IMR-90 (cell line): ENCODE data around the gene ZNF48. TPM values are rescaled to one million over a fixed set of nuclear protein-coding genes. Genes with fewer than 3 reads are reported as not detected.

ENCODE experiments used
- ATAC-seq: fragments of 200-7000 bp; cut with Tn5 transposase; 2 replicates; pipeline ENCODE4 v1.9.1; 2020; ENCODE audit warnings: low read depth, mild to moderate bottlenecking, moderate library complexity
- BruUV-seq: library from RNA; stranded (reverse); fragments of 400-500 nt; replicated peaks from 2 replicates; lab custom pipeline; 2021; lab: Mats Ljungman, UMichigan
- CTCF ChIA-PET: fragments of 300-600 bp; formaldehyde crosslinking; extraction: SDS; loops from one replicate; lab custom pipeline; 2021; ENCODE audit warnings: antibody characterized with exemption; lab: Yijun Ruan, JAX
- POLR2A ChIA-PET: fragments of 300-600 bp; sonication (Branson Sonifier 250); formaldehyde crosslinking; loops from one replicate; lab custom pipeline; 2022; ENCODE audit warnings: antibody characterized with exemption; ENCODE audit not compliant: unreplicated experiment; lab: Charles Lee
- DNase-seq: peaks from one replicate; pipeline ENCODE4 v3.0.0; 2013
- H2AFZ ChIP-seq: replicated peaks from 2 replicates; pipeline ENCODE3; 2013; ENCODE audit warnings: low read length, mild to moderate bottlenecking; ENCODE audit not compliant: poor library complexity
- H2AK5ac ChIP-seq: 2 replicates; pipeline ENCODE4 v1.6.1; 2013; ENCODE audit warnings: low read depth, low read length, inconsistent platforms
- H2AK9ac ChIP-seq: replicated peaks from 2 replicates; pipeline ENCODE3; 2013; ENCODE audit warnings: mild to moderate bottlenecking, low read depth, low read length, moderate library complexity; ENCODE audit not compliant: poor library complexity
- H2BK120ac ChIP-seq: 2 replicates; pipeline ENCODE4 v1.6.1; 2013; ENCODE audit warnings: low read depth, low read length, inconsistent platforms
- H2BK15ac ChIP-seq: 3 replicates; pipeline ENCODE4 v1.6.1; 2013; ENCODE audit warnings: low read depth, low read length, inconsistent platforms
- H2BK20ac ChIP-seq: 2 replicates; pipeline ENCODE4 v1.6.1; 2013; ENCODE audit warnings: low read depth, mild to moderate bottlenecking, inconsistent platforms, low read length, moderate library complexity
- H2BK5ac ChIP-seq: 2 replicates; pipeline ENCODE4 v1.6.1; 2013; ENCODE audit warnings: mild to moderate bottlenecking, low read depth, low read length, inconsistent platforms; ENCODE audit not compliant: poor library complexity, severe bottlenecking
- H3K14ac ChIP-seq: replicated peaks from 2 replicates; pipeline ENCODE4 v1.6.1; 2013; ENCODE audit warnings: low read depth, low read length, inconsistent platforms
- H3K18ac ChIP-seq: 2 replicates; pipeline ENCODE4 v1.6.1; 2013; ENCODE audit warnings: low read depth, low read length, control low read depth
- H3K23ac ChIP-seq: 2 replicates; pipeline ENCODE4 v1.6.1; 2013; ENCODE audit warnings: low read depth, low read length, inconsistent platforms
- H3K27ac ChIP-seq: 2 replicates; pipeline ENCODE4 v1.5.1; 2013; ENCODE audit warnings: mild to moderate bottlenecking, control low read depth, low read length; ENCODE audit not compliant: insufficient read depth
- H3K27me3 ChIP-seq: 2 replicates; pipeline ENCODE4 v1.6.1; 2013; ENCODE audit warnings: low read length; ENCODE audit not compliant: control insufficient read depth, insufficient read depth
- H3K36me3 ChIP-seq: 2 replicates; pipeline ENCODE4 v1.6.1; 2013; ENCODE audit warnings: low read length, mixed read lengths; ENCODE audit not compliant: control insufficient read depth, insufficient read depth
- H3K4ac ChIP-seq: 2 replicates; pipeline ENCODE4 v1.6.1; 2013; ENCODE audit warnings: low read depth, low read length, inconsistent platforms
- H3K4me1 ChIP-seq: 2 replicates; pipeline ENCODE4 v1.6.1; 2013; ENCODE audit warnings: low read length, mixed read lengths; ENCODE audit not compliant: control insufficient read depth, insufficient read depth
- H3K4me2 ChIP-seq: 2 replicates; pipeline ENCODE4 v1.6.1; 2013; ENCODE audit warnings: low read depth, mild to moderate bottlenecking, control low read depth, low read length, moderate library complexity
- H3K4me3 ChIP-seq: 2 replicates; pipeline ENCODE4 v1.5.1; 2013; ENCODE audit warnings: low read depth, mild to moderate bottlenecking, control low read depth, low read length, moderate library complexity; ENCODE audit not compliant: insufficient read depth
- H3K56ac ChIP-seq: 2 replicates; pipeline ENCODE4 v1.6.1; 2013; ENCODE audit warnings: low read length, inconsistent platforms; ENCODE audit not compliant: insufficient read depth; ENCODE audit errors: extremely low read depth
- H3K79me1 ChIP-seq, 2 experiments: 2 replicates each; pipeline ENCODE4 v1.6.1; 2013; ENCODE audit warnings: low read length in 2 of 2, inconsistent platforms in 1 of 2, low read depth in 1 of 2
- H3K9ac ChIP-seq: 2 replicates; pipeline ENCODE4 v1.6.1; 2013; ENCODE audit warnings: low read depth, low read length, control low read depth
- H3K9me1 ChIP-seq: 2 replicates; pipeline ENCODE4 v1.6.1; 2013; ENCODE audit warnings: low read length, inconsistent platforms; ENCODE audit not compliant: insufficient read depth
- H3K9me3 ChIP-seq: 2 replicates; pipeline ENCODE4 v1.6.1; 2013; ENCODE audit warnings: low read length; ENCODE audit not compliant: control insufficient read depth, insufficient read depth
- H4K20me1 ChIP-seq: 2 replicates; pipeline ENCODE4 v1.6.1; 2013; ENCODE audit warnings: low read length, inconsistent platforms; ENCODE audit not compliant: insufficient read depth
- H4K5ac ChIP-seq: 2 replicates; pipeline ENCODE4 v1.6.1; 2013; ENCODE audit warnings: mild to moderate bottlenecking, low read depth, low read length, control low read depth
- H4K8ac ChIP-seq, 2 experiments: 2 replicates each; pipeline ENCODE4 v1.6.1; 2013; ENCODE audit warnings: low read depth in 2 of 2, low read length in 2 of 2, control low read depth in 1 of 2, inconsistent platforms in 1 of 2
- H4K91ac ChIP-seq: 2 replicates; pipeline ENCODE4 v1.6.1; 2013; ENCODE audit warnings: low read depth, low read length, inconsistent platforms; ENCODE audit not compliant: insufficient read depth
- CEBPB ChIP-seq: IDR thresholded peaks from 2 replicates; pipeline ENCODE4 v1.6.1; 2012; ENCODE audit warnings: low read depth, low read length, improper control_type of control experiment
- FOS ChIP-seq: fragments of 150-350 bp; IDR thresholded peaks from 2 replicates; pipeline ENCODE4 v1.6.1; 2016; ENCODE audit warnings: low read depth, low read length
- MAZ ChIP-seq: IDR thresholded peaks from 2 replicates; pipeline ENCODE4 v1.6.1; 2012; ENCODE audit warnings: low read depth, mild to moderate bottlenecking, low read length, improper control_type of control experiment, moderate library complexity, borderline replicate concordance
- MXI1 ChIP-seq: IDR thresholded peaks from 2 replicates; pipeline ENCODE4 v1.6.1; 2012; ENCODE audit warnings: low read depth, mild to moderate bottlenecking, low read length, moderate library complexity, borderline replicate concordance
- RAD21 ChIP-seq: IDR thresholded peaks from 2 replicates; pipeline ENCODE4 v1.6.1; 2012; ENCODE audit warnings: low read length, improper control_type of control experiment
- RFX5 ChIP-seq: IDR thresholded peaks from 2 replicates; pipeline ENCODE4 v1.8.0; 2012; ENCODE audit warnings: low read depth, mild to moderate bottlenecking, low read length, moderate library complexity
- SMC3 ChIP-seq: fragments of 150-350 bp; IDR thresholded peaks from 2 replicates; pipeline ENCODE4 v1.6.1; 2016; ENCODE audit warnings: low read depth, mild to moderate bottlenecking, antibody characterized with exemption, low read length, moderate library complexity
- WGBS, 2 experiments: methylation state at CpG; one replicate each; pipeline versions ENCODE4 v1.1.5 to v1.1.7; 2013; ENCODE audit warnings: missing lambda C conversion rate in 2 of 2; ENCODE audit not compliant: insufficient read length in 1 of 2; ENCODE audit errors: extremely low coverage in 2 of 2; 5-methylcytosine and 5-hydroxymethylcytosine counted together
- dilution Hi-C: fragments of 300-500 bp; cut with HindIII; formaldehyde crosslinking; loops from one replicate; pipeline ENCODE4 v1.14.3; 2018; ENCODE audit warnings: low sequenced_read_pairs; ENCODE audit not compliant: unreplicated experiment
- in situ Hi-C: fragments of 300-500 bp; cut with MboI; formaldehyde crosslinking; loops from 3 replicates; pipeline ENCODE4 v1.14.3; 2019; ENCODE audit warnings: low sequenced_read_pairs, inconsistent platforms, mixed read lengths
- intact Hi-C: fragments of 100-400 bp; cut with micrococcal nuclease; formaldehyde crosslinking; loops from 2 replicates; pipeline ENCODE4 v1.10.0; 2022
- polyA plus RNA-seq, 3 experiments: library from polyadenylated mRNA; depleted of rRNA; stranded (reverse); fragments of >200 nt; gene quantifications; 2 replicates each; pipeline ENCODE4 v1.2.3, GENCODE V29; 2012; ENCODE audit warnings: low replicate concordance in 1 of 3
- total RNA-seq: library from RNA; depleted of rRNA; stranded (reverse); fragments of >200 nt; gene quantifications from 2 replicates; pipeline ENCODE4 v1.2.3, GENCODE V29; 2012
- TF ChIP-seq, protein P1 (sequence below): fragments of 150-350 bp; IDR thresholded peaks from 2 replicates; pipeline ENCODE4 v1.6.1; 2017; ENCODE audit warnings: mild to moderate bottlenecking, antibody characterized with exemption, low read length, low read depth
- TF ChIP-seq, protein P2 (sequence below): conservative IDR thresholded peaks from 2 replicates; pipeline ENCODE4 v1.5.1; 2012; ENCODE audit warnings: mild to moderate bottlenecking, low read depth, low read length, improper control_type of control experiment
- TF ChIP-seq, protein P3 (sequence below): fragments of 150-350 bp; IDR thresholded peaks from 2 replicates; pipeline ENCODE4 v1.6.1; 2016; ENCODE audit warnings: low read depth, mild to moderate bottlenecking, low read length, moderate library complexity, borderline replicate concordance

The ZNF48 gene
- total and polyA plus RNA-seq, 2 of the 4 experiments (the other 2 are of a cell fraction) = 5.8 to 6.6 TPM

DNA sequence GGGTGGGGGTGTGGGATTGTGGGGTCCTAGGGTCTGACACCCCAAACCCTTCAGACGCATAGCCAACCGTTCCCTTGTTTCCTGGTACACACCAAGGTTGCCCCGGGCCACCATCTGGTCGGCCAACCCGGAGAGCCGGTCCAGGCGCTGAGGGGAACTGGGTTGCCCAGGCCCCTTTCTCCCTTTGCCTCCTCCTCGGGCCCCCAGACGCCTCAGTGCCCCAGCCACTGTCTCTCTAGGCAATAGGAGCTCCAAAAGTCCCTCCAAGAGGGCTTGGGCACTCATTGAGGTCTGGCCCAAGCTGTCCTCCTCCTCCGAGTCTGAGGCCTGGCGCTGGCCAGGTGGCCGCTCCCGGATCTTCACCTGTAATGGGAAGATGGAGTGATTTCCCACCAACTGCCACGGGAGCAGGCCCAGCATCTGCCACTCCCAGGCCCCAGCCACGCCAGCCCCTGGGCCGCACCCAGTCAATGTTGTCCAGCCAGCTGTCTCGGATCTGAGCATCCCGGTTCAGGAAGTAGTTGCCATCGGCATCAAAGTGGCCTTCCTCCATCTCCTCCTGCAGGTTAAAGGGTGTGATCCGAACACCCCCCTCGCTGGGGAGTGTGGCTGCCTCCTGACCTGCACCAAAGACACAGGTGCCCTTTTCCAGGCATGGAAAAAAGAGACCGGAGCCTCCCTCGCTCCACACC is 41.6 kb upstream of the ZNF48 start (continued):
- no peak for TF ChIP-seq CEBPB

DNA sequence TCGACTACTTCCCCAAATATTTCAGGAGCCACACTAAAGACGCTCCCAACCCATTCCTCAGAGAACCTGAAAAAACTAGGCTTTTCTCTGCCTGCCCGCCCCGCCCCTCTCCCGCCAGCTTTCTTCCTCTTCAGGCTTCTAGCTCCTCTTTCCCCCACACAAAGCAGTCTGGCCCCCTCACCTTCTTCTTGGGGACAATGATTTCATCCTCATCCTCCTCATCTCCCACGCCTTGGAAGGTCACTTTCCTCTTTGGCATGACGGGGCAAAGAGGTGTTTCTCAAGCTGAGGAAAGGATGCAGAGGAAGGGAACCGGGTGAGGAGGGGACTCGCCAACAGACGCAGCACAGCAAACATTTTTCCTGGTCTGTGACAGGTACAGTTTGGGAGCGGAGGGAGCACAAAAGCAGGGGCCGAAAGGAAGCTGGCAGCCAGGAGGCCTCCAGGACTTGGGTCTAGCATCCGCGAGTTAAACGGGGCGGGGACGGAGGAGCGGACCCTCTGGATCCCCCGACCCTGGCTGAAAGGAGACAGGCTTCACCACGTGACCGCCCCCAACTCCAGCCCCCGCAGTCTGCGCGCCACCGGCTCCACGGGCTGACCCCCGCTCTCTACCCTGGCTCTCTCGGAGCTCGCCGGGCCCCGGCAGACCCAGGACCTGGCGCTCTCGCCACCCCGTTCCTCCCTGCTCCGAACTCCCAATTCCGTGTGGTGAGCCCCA is 40.6 kb upstream of the ZNF48 start:
- Histone ChIP-seq H2BK120ac (peak overlapping the region; percentile 53; the same call in 1 of the 2 replicates), H2AK9ac (peak overlapping the region; percentile 96), H2AK5ac (peak overlapping the region; percentile 78), H4K91ac (peak overlapping the region; percentile 81), H2BK20ac (no peak overlapping the region), H2AFZ (peak overlapping the region; percentile 99), H3K27ac (peak overlapping the region; percentile 84), H2BK5ac (peak overlapping the region; percentile 77), H3K79me1 (peaks cover 0 to 70% of the 10 kb centered on the region in 2 experiments; a peak in 3 of 4 replicates), H3K56ac (peak overlapping the region; percentile 69), H3K4me3 (peak overlapping the region; percentile 70), H3K9me1 (peaks cover 9% of the 10 kb centered on the region), H3K4me2 (peak overlapping the region; percentile 93), H3K9me3 (no peaks in the 10 kb centered on the region), H2BK15ac (no peak overlapping the region; the same call in 2 of the 3 replicates), H4K8ac (peak overlapping the region; percentile 55 to 86), H3K14ac (peak overlapping the region; percentile 81), H3K4ac (peak overlapping the region; percentile 93), H3K9ac (peak overlapping the region; percentile 80), H3K27me3 (no peaks in the 10 kb centered on the region), H4K5ac (peak overlapping the region; percentile 65), H3K18ac (peak overlapping the region; percentile 4; the same call in 1 of the 2 replicates), H3K4me1 (peaks cover 7% of the 10 kb centered on the region; the same call in 1 of the 2 replicates), H3K36me3 (peaks cover 49% of the 10 kb centered on the region), H4K20me1 (peaks cover 17% of the 10 kb centered on the region; the same call in 1 of the 2 replicates), H3K23ac (peak overlapping the region; percentile 79)
- ChIA-PET POLR2A (no interaction called here), CTCF (no interaction called here)
- ATAC-seq (peak; percentile 46), DNase-seq (peak; percentile 16)
- dilution Hi-C loops = no loop called here
- intact Hi-C loops = no loop called here
- no TSS peak for BruUV-seq
- in situ Hi-C loops = no loop called here
- 0% methylated on average over 14 of the region's 36 CpGs; no CpG with 5 or more reads in 1 of the 2 experiments for WGBS, 2 experiments
- TF ChIP-seq MXI1 = no peak
- TF ChIP-seq RAD21 = no peak
- TF ChIP-seq SMC3 = no peak
- TF ChIP-seq, protein P1, sequence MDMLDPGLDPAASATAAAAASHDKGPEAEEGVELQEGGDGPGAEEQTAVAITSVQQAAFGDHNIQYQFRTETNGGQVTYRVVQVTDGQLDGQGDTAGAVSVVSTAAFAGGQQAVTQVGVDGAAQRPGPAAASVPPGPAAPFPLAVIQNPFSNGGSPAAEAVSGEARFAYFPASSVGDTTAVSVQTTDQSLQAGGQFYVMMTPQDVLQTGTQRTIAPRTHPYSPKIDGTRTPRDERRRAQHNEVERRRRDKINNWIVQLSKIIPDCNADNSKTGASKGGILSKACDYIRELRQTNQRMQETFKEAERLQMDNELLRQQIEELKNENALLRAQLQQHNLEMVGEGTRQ = peak; percentile 78
- TF ChIP-seq, protein P2, sequence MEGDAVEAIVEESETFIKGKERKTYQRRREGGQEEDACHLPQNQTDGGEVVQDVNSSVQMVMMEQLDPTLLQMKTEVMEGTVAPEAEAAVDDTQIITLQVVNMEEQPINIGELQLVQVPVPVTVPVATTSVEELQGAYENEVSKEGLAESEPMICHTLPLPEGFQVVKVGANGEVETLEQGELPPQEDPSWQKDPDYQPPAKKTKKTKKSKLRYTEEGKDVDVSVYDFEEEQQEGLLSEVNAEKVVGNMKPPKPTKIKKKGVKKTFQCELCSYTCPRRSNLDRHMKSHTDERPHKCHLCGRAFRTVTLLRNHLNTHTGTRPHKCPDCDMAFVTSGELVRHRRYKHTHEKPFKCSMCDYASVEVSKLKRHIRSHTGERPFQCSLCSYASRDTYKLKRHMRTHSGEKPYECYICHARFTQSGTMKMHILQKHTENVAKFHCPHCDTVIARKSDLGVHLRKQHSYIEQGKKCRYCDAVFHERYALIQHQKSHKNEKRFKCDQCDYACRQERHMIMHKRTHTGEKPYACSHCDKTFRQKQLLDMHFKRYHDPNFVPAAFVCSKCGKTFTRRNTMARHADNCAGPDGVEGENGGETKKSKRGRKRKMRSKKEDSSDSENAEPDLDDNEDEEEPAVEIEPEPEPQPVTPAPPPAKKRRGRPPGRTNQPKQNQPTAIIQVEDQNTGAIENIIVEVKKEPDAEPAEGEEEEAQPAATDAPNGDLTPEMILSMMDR = no peak
- peak; percentile 23; the same call in 1 of the 2 replicates for TF ChIP-seq MAZ
- no peak for TF ChIP-seq FOS
- TF ChIP-seq, protein P3, sequence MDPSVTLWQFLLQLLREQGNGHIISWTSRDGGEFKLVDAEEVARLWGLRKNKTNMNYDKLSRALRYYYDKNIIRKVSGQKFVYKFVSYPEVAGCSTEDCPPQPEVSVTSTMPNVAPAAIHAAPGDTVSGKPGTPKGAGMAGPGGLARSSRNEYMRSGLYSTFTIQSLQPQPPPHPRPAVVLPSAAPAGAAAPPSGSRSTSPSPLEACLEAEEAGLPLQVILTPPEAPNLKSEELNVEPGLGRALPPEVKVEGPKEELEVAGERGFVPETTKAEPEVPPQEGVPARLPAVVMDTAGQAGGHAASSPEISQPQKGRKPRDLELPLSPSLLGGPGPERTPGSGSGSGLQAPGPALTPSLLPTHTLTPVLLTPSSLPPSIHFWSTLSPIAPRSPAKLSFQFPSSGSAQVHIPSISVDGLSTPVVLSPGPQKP = no peak
- no peak for TF ChIP-seq RFX5
